Cardiac muscle cell (in vitro differentiated cells and primary cell): ENCODE results near the gene ZBTB46. TPM values are rescaled to one million over a fixed set of nuclear protein-coding genes. Genes with fewer than 3 reads are reported as not detected.

Source experiments
- DNase-seq, 2 donors: peaks; one replicate each; pipeline versions ENCODE4 v3.0.0 to v3.0.0-alpha.2; 2010 to 2017; ENCODE audit warnings: low read depth in 1 of 2, low spot score in 1 of 2
- H3K27ac ChIP-seq: fragments of 200-600 bp; sonication (generic); 2 replicates; pipeline ENCODE4 v1.5.1; 2016
- H3K27me3 ChIP-seq: fragments of 200-600 bp; sonication (generic); 2 replicates; pipeline ENCODE4 v1.6.0; 2016; ENCODE audit warnings: control low read depth
- H3K36me3 ChIP-seq: fragments of 200-600 bp; sonication (generic); 2 replicates; pipeline ENCODE4 v1.5.1; 2016; ENCODE audit warnings: control low read depth
- H3K4me1 ChIP-seq: fragments of 200-600 bp; sonication (generic); 2 replicates; pipeline ENCODE4 v1.8.1; 2017; ENCODE audit warnings: low read depth, mild to moderate bottlenecking, mixed run types
- H3K4me3 ChIP-seq: fragments of 200-600 bp; sonication (generic); 2 replicates; pipeline ENCODE4 v1.5.1; 2016; ENCODE audit warnings: mild to moderate bottlenecking
- H3K9me3 ChIP-seq: fragments of 200-600 bp; sonication (generic); 2 replicates; pipeline ENCODE4 v1.5.1; 2017; ENCODE audit warnings: low read depth, mild to moderate bottlenecking, control low read depth
- CTCF ChIP-seq: IDR thresholded peaks from 2 replicates; pipeline ENCODE4 v1.5.1; 2012; ENCODE audit warnings: low read depth, mild to moderate bottlenecking, low read length
- polyA plus RNA-seq: library from polyadenylated mRNA; unstranded; fragments of >200 nt; fragmentation: Nextera tagmentation; extraction: Ambion mirVana; gene quantifications from 2 replicates; pipeline ENCODE4 v1.2.1, GENCODE V29; 2016
- total RNA-seq: library from RNA; depleted of rRNA; stranded (reverse); fragments of >200 nt; gene quantifications from 2 replicates; pipeline ENCODE4 v1.2.3, GENCODE V29; 2016

Gene ZBTB46
- total and polyA plus RNA-seq, 2 experiments from 2014 or later: 24.1 to 53.4 TPM

DNA sequence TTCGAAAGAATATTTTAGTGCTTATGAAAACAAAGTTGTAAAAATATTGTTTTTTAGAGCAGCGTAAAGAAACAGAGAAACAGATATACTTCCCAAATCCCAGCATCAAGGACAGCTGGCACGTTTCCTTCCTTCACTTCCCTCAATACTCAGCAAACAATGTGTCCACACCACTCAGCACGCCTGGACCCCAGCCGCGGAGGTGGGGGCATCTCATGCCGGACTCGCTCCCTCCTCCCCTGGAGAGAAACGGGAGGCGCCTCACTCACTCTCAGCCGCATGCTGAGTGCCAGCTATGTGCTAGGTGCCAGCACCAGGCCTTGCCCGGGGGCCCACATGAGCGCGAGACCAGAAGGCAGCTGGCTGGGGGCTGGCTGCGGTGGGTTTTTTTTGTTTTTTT is 56.8 kb downstream of the ZBTB46 start:
- TF ChIP-seq CTCF: no peak
- no peak overlapping the region for H3K4me3 ChIP-seq
- no peaks in the 10 kb centered on the region for H3K27me3 ChIP-seq
- H3K27ac ChIP-seq: no peak overlapping the region
- peaks cover 6% of the 10 kb centered on the region for H3K4me1 ChIP-seq
- H3K9me3 ChIP-seq: no peaks in the 10 kb centered on the region
- peaks cover 6% of the 10 kb centered on the region for H3K36me3 ChIP-seq
- DNase-seq: no peak

GRCh38 chr20:63773571-63774241 is 57.4 kb downstream of the ZBTB46 start:
- Histone ChIP-seq H3K4me3 (no peak overlapping the region), H3K27ac (no peak overlapping the region), H3K9me3 (no peaks in the 10 kb centered on the region), H3K36me3 (peaks cover 12% of the 10 kb centered on the region), H3K4me1 (peaks cover 6% of the 10 kb centered on the region), H3K27me3 (no peaks in the 10 kb centered on the region)
- DNase-seq: no peak
- TF ChIP-seq CTCF: no peak

- Histone ChIP-seq H3K9me3 (no peaks in the 10 kb centered on the region), H3K4me1 (peaks cover 6% of the 10 kb centered on the region), H3K4me3 (no peak overlapping the region), H3K36me3 (peaks cover 13% of the 10 kb centered on the region), H3K27me3 (no peaks in the 10 kb centered on the region), H3K27ac (no peak overlapping the region)
- DNase-seq: no peak
- no peak for TF ChIP-seq CTCF
Measured at GRCh38 chr20:63772781-63773518, 58.1 kb downstream of the ZBTB46 start.

- Histone ChIP-seq H3K9me3 (no peaks in the 10 kb centered on the region), H3K4me3 (no peak overlapping the region), H3K4me1 (peaks cover 6% of the 10 kb centered on the region), H3K27ac (no peak overlapping the region), H3K27me3 (no peaks in the 10 kb centered on the region), H3K36me3 (peaks cover 23% of the 10 kb centered on the region)
- no peak for DNase-seq
- no peak for TF ChIP-seq CTCF
Measured at GRCh38 chr20:63771046-63771707, 59.9 kb downstream of the ZBTB46 start.

GRCh38 chr20:63769891-63770474 is 61.1 kb downstream of the ZBTB46 start:
- peaks cover 23% of the 10 kb centered on the region for H3K36me3 ChIP-seq
- no peaks in the 10 kb centered on the region for H3K27me3 ChIP-seq
- H3K4me3 ChIP-seq: no peak overlapping the region
- no peaks in the 10 kb centered on the region for H3K4me1 ChIP-seq
- TF ChIP-seq CTCF: no peak
- DNase-seq: no peak
- H3K27ac ChIP-seq: no peak overlapping the region
- no peaks in the 10 kb centered on the region for H3K9me3 ChIP-seq
